Sigmoid colon (tissue), 7 donors: ENCODE data around the gene DPYSL5. TPM values are rescaled to one million over a fixed set of nuclear protein-coding genes. Genes with fewer than 3 reads are reported as not detected.

Experiments used
- DNase-seq: peaks from one replicate; pipeline ENCODE4 v3.0.0-alpha.2; 2019
- H3K27ac ChIP-seq, 4 donors: fragments of 200-600 bp; sonication (generic); one replicate each; pipeline ENCODE4 v1.5.1; 2016 to 2019; ENCODE audit warnings: mild to moderate bottlenecking in 1 of 4
- H3K27me3 ChIP-seq, 3 donors: fragments of 200-600 bp; sonication (generic); one replicate each; pipeline ENCODE4 v1.5.1; 2019; ENCODE audit warnings: mild to moderate bottlenecking in 1 of 3
- H3K36me3 ChIP-seq, 4 donors: fragments of 200-600 bp; sonication (generic); one replicate each; pipeline ENCODE4 v1.5.1; 2016 to 2019
- H3K4me1 ChIP-seq, 4 donors: fragments of 200-600 bp; sonication (generic); one replicate each; pipeline ENCODE4 v1.5.1; 2017 to 2019
- H3K4me3 ChIP-seq, 4 donors: fragments of 200-600 bp; sonication (generic); one replicate each; pipeline ENCODE4 v1.5.1; 2017 to 2019; ENCODE audit warnings: mild to moderate bottlenecking in 2 of 4, moderate library complexity in 1 of 4
- H3K9me3 ChIP-seq, 4 donors: fragments of 200-600 bp in 3 of 4; sonication (generic) in 3 of 4; one replicate each; pipeline versions ENCODE4 v1.5.1 to v1.6.1; 2013 to 2019
- EP300 ChIP-seq, 4 donors: sonication (generic); formaldehyde crosslinking; IDR thresholded peaks; one replicate each; pipeline ENCODE4 v1.6.1; 2017; ENCODE audit warnings: antibody characterized with exemption in 4 of 4
- POLR2A ChIP-seq, 2 donors: fragments of 450-650 bp; IDR thresholded peaks; one replicate each; pipeline ENCODE4 v1.6.1; 2016; ENCODE audit warnings: antibody characterized with exemption in 2 of 2, mild to moderate bottlenecking in 2 of 2, moderate library complexity in 2 of 2
- POLR2AphosphoS5 ChIP-seq, 4 donors: sonication (generic); formaldehyde crosslinking; IDR thresholded peaks; one replicate each; pipeline ENCODE4 v1.6.1; 2017; ENCODE audit warnings: antibody characterized with exemption in 4 of 4
- WGBS, 2 donors: extraction: QIAGEN DNeasy Blood & Tissue Kit; methylation state at CpG; one replicate each; pipeline ENCODE4 v1.1.7; 2013; 5-methylcytosine and 5-hydroxymethylcytosine counted together
- intact Hi-C: fragments of 100-400 bp; cut with DNase I; formaldehyde crosslinking; loops from one replicate; pipeline ENCODE4 v1.15.1; 2023
- polyA plus RNA-seq, 3 donors: library from polyadenylated mRNA; stranded (reverse); fragments of 200-250 nt; gene quantifications; one replicate each; pipeline ENCODE4 v1.2.3, GENCODE V29; 2013
- total RNA-seq, 4 donors: library from RNA; depleted of rRNA; stranded (reverse); fragments of >200 nt; gene quantifications; one replicate each; pipeline ENCODE4 v1.1.0, GENCODE V29; 2016
- TF ChIP-seq, protein P1 (sequence below), 4 experiments: fragments of 450-650 bp in 3 of 4; fragments of 200-600 bp in 1 of 4; IDR thresholded peaks; one replicate each; pipeline ENCODE4 v1.5.1; 2016 to 2019; ENCODE audit warnings: antibody characterized with exemption in 4 of 4, mild to moderate bottlenecking in 3 of 4, moderate library complexity in 2 of 4
- donor health status: healthy with polysubstance abuse.
- donor health status: Bipolar disorder and iron deficiency.
- donor health status: healthy.

The DPYSL5 gene
- total and polyA plus RNA-seq, 7 donors, result 0.16 to 1.9 (median 0.74) TPM; not detected in 2

DNA sequence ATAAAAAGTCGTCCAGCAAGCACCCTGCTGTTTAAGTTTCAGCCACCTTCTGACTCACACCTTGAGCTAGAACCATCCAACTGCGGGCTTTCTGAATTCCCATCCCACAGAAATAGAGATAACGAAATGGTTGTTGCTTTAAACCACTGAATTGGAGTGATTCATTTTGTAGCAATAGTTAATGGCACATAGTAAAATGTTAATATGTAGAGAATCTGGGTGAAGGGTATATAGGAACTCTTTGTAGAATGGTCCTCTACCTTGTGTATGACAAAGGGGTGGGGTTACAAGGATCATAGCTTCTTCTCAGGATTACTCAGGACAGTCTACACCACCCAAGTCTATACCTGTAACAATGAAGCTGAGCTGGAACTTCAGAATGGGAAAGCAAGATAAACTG is 120.1 kb downstream of the DPYSL5 start:
- DNase-seq, result no peak
- Histone ChIP-seq H3K9me3 (no peaks in the 10 kb centered on the region), H3K27ac (no peak overlapping the region), H3K36me3 (no peaks in the 10 kb centered on the region), H3K4me1 (peaks cover 0 to 24% (median 17%) of the 10 kb centered on the region in 4 donors), H3K27me3 (no peaks in the 10 kb centered on the region), H3K4me3 (no peak overlapping the region)
- intact Hi-C loops, result no loop called here
- no peak for TF ChIP-seq POLR2A (IDR thresholded peaks at IDR 0.05)
- TF ChIP-seq, protein P1, sequence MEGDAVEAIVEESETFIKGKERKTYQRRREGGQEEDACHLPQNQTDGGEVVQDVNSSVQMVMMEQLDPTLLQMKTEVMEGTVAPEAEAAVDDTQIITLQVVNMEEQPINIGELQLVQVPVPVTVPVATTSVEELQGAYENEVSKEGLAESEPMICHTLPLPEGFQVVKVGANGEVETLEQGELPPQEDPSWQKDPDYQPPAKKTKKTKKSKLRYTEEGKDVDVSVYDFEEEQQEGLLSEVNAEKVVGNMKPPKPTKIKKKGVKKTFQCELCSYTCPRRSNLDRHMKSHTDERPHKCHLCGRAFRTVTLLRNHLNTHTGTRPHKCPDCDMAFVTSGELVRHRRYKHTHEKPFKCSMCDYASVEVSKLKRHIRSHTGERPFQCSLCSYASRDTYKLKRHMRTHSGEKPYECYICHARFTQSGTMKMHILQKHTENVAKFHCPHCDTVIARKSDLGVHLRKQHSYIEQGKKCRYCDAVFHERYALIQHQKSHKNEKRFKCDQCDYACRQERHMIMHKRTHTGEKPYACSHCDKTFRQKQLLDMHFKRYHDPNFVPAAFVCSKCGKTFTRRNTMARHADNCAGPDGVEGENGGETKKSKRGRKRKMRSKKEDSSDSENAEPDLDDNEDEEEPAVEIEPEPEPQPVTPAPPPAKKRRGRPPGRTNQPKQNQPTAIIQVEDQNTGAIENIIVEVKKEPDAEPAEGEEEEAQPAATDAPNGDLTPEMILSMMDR (IDR thresholded peaks at IDR 0.05), result no peak
- 14 to 65% methylated on average over 3 of the region's 3 CpGs for WGBS, 2 donors

DNA sequence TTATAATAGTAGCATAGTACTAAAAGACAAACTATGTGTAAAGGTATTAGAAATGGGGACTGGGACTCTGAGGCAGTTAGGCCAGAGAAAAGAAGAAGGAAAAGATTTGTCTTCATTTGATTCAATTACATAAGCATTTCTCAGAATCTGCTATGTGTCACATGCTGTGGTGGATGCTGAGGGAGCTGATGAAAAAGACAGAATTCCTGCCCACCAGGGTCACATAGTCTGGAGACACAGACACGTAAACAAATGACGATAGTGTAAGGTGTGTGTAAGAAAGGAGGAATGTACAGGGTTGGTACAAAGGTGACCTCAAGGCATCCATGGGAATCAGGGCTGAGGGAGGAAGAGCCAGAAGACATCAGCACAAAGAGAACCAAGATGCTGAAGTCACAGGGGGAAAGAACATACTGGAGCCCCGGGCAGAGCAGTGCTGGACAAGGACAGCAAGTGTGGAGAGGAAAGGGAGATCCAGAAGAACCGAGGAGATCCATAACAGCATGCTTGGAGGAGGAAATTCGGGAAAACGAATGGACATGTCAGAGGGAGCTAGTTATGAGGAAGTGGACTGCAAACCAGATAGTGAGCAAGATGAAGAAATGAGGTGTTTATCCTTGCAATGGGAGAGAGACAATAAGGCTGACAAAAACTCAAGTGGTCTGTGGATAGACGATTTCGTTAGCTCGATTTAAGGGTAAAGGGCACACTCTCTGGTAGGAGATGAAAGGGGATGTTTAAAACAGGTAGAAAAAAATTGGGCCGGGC is 121.3 kb downstream of the DPYSL5 start:
- no peak for DNase-seq
- TF ChIP-seq POLR2AphosphoS5 (IDR thresholded peaks at IDR 0.05), result no peak
- TF ChIP-seq, protein P1 (IDR thresholded peaks at IDR 0.05), result no peak
- TF ChIP-seq EP300 (IDR thresholded peaks at IDR 0.05), result no peak
- TF ChIP-seq POLR2A (IDR thresholded peaks at IDR 0.05), result no peak

DNA sequence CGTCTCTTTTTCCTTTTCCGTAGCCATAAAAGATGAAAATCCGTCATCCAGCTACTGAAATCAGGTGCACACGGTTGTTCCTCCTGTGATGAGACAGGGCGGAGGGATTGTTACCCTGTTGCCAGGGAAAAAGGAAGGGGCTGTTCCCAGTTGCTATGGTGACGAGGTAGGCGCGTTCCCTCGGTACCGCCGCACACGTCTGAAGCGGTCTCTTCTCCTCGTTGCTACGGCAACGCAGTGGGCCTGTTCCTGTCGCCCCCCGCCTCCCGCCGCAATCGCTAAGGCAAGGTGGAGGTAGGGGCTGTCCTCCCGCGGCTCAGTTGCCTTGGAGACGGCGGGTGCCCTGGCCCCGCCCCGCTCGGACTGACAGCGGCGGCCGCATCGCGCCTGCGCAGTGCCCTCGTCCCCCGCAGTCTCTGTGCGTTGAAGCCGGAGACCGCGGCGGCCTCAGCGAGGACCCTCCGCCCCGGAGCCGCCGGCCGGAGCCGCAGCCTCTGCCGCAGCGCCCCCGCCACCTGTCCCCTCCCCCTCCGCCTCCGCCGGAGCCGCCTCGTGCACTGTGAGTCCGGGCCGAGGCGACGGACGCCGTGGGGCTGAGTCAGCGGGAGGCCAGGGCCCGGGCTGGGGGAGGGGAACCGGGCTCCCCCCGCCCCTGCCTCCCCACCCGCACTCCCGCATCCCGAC is 122.5 kb downstream of the DPYSL5 start, which contains the start of gene MAPRE3:
MAPRE3 (plus strand) TSS at position 394 of the 684 bp plus-strand sequence. CDS start 51,582 bp downstream, outside the sequence.
- Histone ChIP-seq H3K36me3 (no peaks in the 10 kb centered on the region), H3K27me3 (no peaks in the 10 kb centered on the region), H3K9me3 (no peaks in the 10 kb centered on the region), H3K27ac (peak within 1 kb of the TSS; percentile 76 to 88 (median 86)), H3K4me1 (peaks cover 0 to 24% (median 17%) of the 10 kb centered on the region in 4 donors), H3K4me3 (peak within 1 kb of the TSS; percentile 62 to 95 (median 82))
- peak; percentile 88 for DNase-seq
- WGBS, 2 donors, result 0% methylated on average over 69 of the region's 69 CpGs
- intact Hi-C loops, result loop anchor here (2.0 kb wide), 2 partner anchors 46 to 114 kb away; no protein-coding TSS in a partner anchor
- peak in 3 of 4 donors; percentile 9 to 57 (median 48) for TF ChIP-seq POLR2AphosphoS5 (IDR thresholded peaks at IDR 0.05)
- no peak for TF ChIP-seq EP300 (IDR thresholded peaks at IDR 0.05)

More for the DNA sequence above, 121.3 kb downstream of the DPYSL5 start:
- WGBS, 2 donors, result 67 to 74% methylated on average over 10 of the region's 10 CpGs
- Histone ChIP-seq H3K4me3 (no peak overlapping the region), H3K36me3 (no peaks in the 10 kb centered on the region), H3K4me1 (peaks cover 0 to 24% (median 17%) of the 10 kb centered on the region in 4 donors), H3K9me3 (no peaks in the 10 kb centered on the region), H3K27me3 (no peaks in the 10 kb centered on the region), H3K27ac (no peak overlapping the region)
- intact Hi-C loops, result no loop called here

GRCh38 chr2:26970928-26971627 is 123.1 kb downstream of the DPYSL5 start:
- no peak for DNase-seq
- Histone ChIP-seq H3K4me1 (peaks cover 0 to 24% (median 17%) of the 10 kb centered on the region in 4 donors), H3K36me3 (no peaks in the 10 kb centered on the region), H3K9me3 (no peaks in the 10 kb centered on the region), H3K27ac (peak overlapping the region; percentile 76 to 88 (median 86)), H3K27me3 (no peaks in the 10 kb centered on the region), H3K4me3 (peak overlapping the region; percentile 62 to 95 (median 82))
- WGBS, 2 donors, result 17 to 29% methylated on average over 34 of the region's 34 CpGs
- TF ChIP-seq POLR2A (IDR thresholded peaks at IDR 0.05) (no peak), EP300 (IDR thresholded peaks at IDR 0.05) (no peak), POLR2AphosphoS5 (IDR thresholded peaks at IDR 0.05) (no peak)
- TF ChIP-seq, protein P1 (IDR thresholded peaks at IDR 0.05), result no peak
- intact Hi-C loops, result loop anchor here (2.0 kb wide), 2 partner anchors 46 to 114 kb away; no protein-coding TSS in a partner anchor
